NCI-H1417 treated with DMSO at 0.1 percent for 48 hours (cell line): Measurements from ENCODE around the gene LMAN2.
"Not testable (repeated sequence)": the region's sequence is repeated elsewhere in the genome, so short reads cannot be mapped to it uniquely, and the experiment has no call there.

Experiments used
- DNase-seq: peaks from one replicate; lab custom pipeline; 2025; lab: John Stamatoyannopoulos, UW

The LMAN2 gene

GRCh38 chr5:177346820-177347219, 4.6 kb downstream of the LMAN2 start:
- no peak for DNase-seq

GRCh38 chr5:177344891-177345290, 6.6 kb downstream of the LMAN2 start:
- DNase-seq: no peak

GRCh38 chr5:177343777-177344176, 7.7 kb downstream of the LMAN2 start:
- DNase-seq: no peak

- DNase-seq: not testable (repeated sequence)
Measured at GRCh38 chr5:177343000-177343399, 8.5 kb downstream of the LMAN2 start.

GRCh38 chr5:177339107-177339638, 12.3 kb downstream of the LMAN2 start:
- DNase-seq: no peak

- no peak for DNase-seq
Measured at GRCh38 chr5:177338251-177339106, 13.0 kb downstream of the LMAN2 start.

- no peak for DNase-seq
Measured at GRCh38 chr5:177336603-177337494, 14.6 kb downstream of the LMAN2 start.

GRCh38 chr5:177336112-177336511, 15.4 kb downstream of the LMAN2 start:
- DNase-seq: no peak

GRCh38 chr5:177335701-177336065, 15.8 kb downstream of the LMAN2 start:
- DNase-seq: no peak

GRCh38 chr5:177334781-177335700, 16.4 kb downstream of the LMAN2 start:
- no peak for DNase-seq

GRCh38 chr5:177334155-177334551, 17.3 kb downstream of the LMAN2 start:
- no peak for DNase-seq

- no peak for DNase-seq
Measured at GRCh38 chr5:177333420-177334154, 17.9 kb downstream of the LMAN2 start.

GRCh38 chr5:177332896-177333260, 18.6 kb downstream of the LMAN2 start:
- DNase-seq: no peak

- no peak for DNase-seq
Measured at GRCh38 chr5:177332031-177332895, 19.2 kb downstream of the LMAN2 start.

- DNase-seq: no peak
Measured at GRCh38 chr5:177330991-177331842, 20.3 kb downstream of the LMAN2 start.

- DNase-seq: no peak
Measured at GRCh38 chr5:177329883-177330282, 21.6 kb downstream of the LMAN2 start.

- no peak for DNase-seq
Measured at GRCh38 chr5:177328545-177329231, 22.8 kb downstream of the LMAN2 start.
